Mesenchymal stem cell (in vitro differentiated cells and primary cell): ENCODE data around the gene SMG7.

ENCODE experiments used
- DNase-seq: peaks from one replicate; pipeline ENCODE4 v3.0.0-alpha.2; 2013
- H2AFZ ChIP-seq: one replicate; pipeline ENCODE4 v1.6.1; 2013; ENCODE audit warnings: low read depth, mild to moderate bottlenecking, control low read depth, inconsistent platforms, low read length, moderate library complexity
- H2AK5ac ChIP-seq: 2 replicates; pipeline ENCODE4 v1.6.1; 2013; ENCODE audit warnings: low read length, moderate library complexity, mild to moderate bottlenecking, inconsistent platforms; ENCODE audit not compliant: severe bottlenecking
- H2BK120ac ChIP-seq: one replicate; pipeline ENCODE4 v1.6.1; 2013; ENCODE audit warnings: low read depth, mild to moderate bottlenecking, inconsistent platforms, low read length, moderate library complexity
- H2BK12ac ChIP-seq, 2 experiments: one replicate each; pipeline ENCODE4 v1.6.1; 2013; ENCODE audit warnings: inconsistent platforms in 2 of 2, low read length in 2 of 2, mild to moderate bottlenecking in 2 of 2, moderate library complexity in 2 of 2, control low read depth in 1 of 2
- H2BK15ac ChIP-seq: one replicate; pipeline ENCODE4 v1.6.1; 2013; ENCODE audit warnings: mild to moderate bottlenecking, low read depth, inconsistent platforms; ENCODE audit not compliant: poor library complexity, severe bottlenecking
- H2BK5ac ChIP-seq: 2 replicates; pipeline ENCODE4 v1.6.1; 2013; ENCODE audit warnings: low read depth, mild to moderate bottlenecking, low read length, control low read depth, inconsistent platforms; ENCODE audit not compliant: poor library complexity, severe bottlenecking
- H3K14ac ChIP-seq, 2 experiments: one replicate each; pipeline ENCODE4 v1.6.1; 2013; ENCODE audit warnings: inconsistent platforms in 2 of 2, low read length in 2 of 2, control low read depth in 1 of 2, mild to moderate bottlenecking in 1 of 2, moderate library complexity in 1 of 2
- H3K18ac ChIP-seq, 2 experiments: one replicate each; pipeline ENCODE4 v1.6.1; 2013; ENCODE audit warnings: inconsistent platforms in 2 of 2, low read length in 2 of 2, control low read depth in 1 of 2, low read depth in 1 of 2, mild to moderate bottlenecking in 1 of 2
- H3K23ac ChIP-seq, 2 experiments: one replicate each; pipeline ENCODE4 v1.6.1; 2013; ENCODE audit warnings: inconsistent platforms in 2 of 2, low read length in 2 of 2, mild to moderate bottlenecking in 2 of 2, moderate library complexity in 2 of 2, control low read depth in 1 of 2
- H3K27ac ChIP-seq: 2 replicates; pipeline ENCODE4 v1.5.1; 2013; ENCODE audit warnings: mild to moderate bottlenecking, moderate library complexity, low read length, control low read depth, inconsistent platforms; ENCODE audit not compliant: poor library complexity, severe bottlenecking
- H3K27me3 ChIP-seq, 2 experiments: 2 replicates each; pipeline versions ENCODE4 v1.6.1 to v1.7.0; 2013; ENCODE audit warnings: low read length in 2 of 2, mild to moderate bottlenecking in 2 of 2, moderate library complexity in 2 of 2, control low read depth in 1 of 2, inconsistent platforms in 1 of 2; ENCODE audit not compliant: control insufficient read depth in 1 of 2, insufficient read depth in 1 of 2
- H3K36me3 ChIP-seq, 2 experiments: 2 replicates each; pipeline versions ENCODE4 v1.6.1 to v1.7.0; 2013; ENCODE audit warnings: low read length in 2 of 2, control low read depth in 1 of 2, inconsistent platforms in 1 of 2, low read depth in 1 of 2, mild to moderate bottlenecking in 1 of 2; ENCODE audit not compliant: insufficient read depth in 2 of 2, control insufficient read depth in 1 of 2
- H3K4ac ChIP-seq, 2 experiments: one replicate each; pipeline ENCODE4 v1.6.1; 2013; ENCODE audit warnings: inconsistent platforms in 2 of 2, low read length in 2 of 2, mild to moderate bottlenecking in 2 of 2, moderate library complexity in 2 of 2, control low read depth in 1 of 2, low read depth in 1 of 2
- H3K4me1 ChIP-seq: 2 replicates; pipeline ENCODE4 v1.6.1; 2013; ENCODE audit warnings: low read depth, low read length, control low read depth; ENCODE audit not compliant: control insufficient read depth, insufficient read depth
- H3K4me2 ChIP-seq: 2 replicates; pipeline ENCODE4 v1.6.1; 2013; ENCODE audit warnings: low read length, mild to moderate bottlenecking, inconsistent platforms; ENCODE audit not compliant: poor library complexity, severe bottlenecking
- H3K4me3 ChIP-seq, 2 experiments: 2 replicates each; pipeline versions ENCODE4 v1.5.1 to v1.7.0; 2013; ENCODE audit warnings: low read length in 2 of 2, mild to moderate bottlenecking in 2 of 2, control low read depth in 1 of 2, low read depth in 1 of 2; ENCODE audit not compliant: insufficient read depth in 1 of 2
- H3K79me1 ChIP-seq: replicated peaks from 2 replicates; pipeline ENCODE4 v1.6.1; 2013; ENCODE audit warnings: mild to moderate bottlenecking, control low read depth, low read length, inconsistent platforms; ENCODE audit not compliant: poor library complexity, severe bottlenecking
- H3K9ac ChIP-seq: 2 replicates; pipeline ENCODE4 v1.7.0; 2013; ENCODE audit warnings: mild to moderate bottlenecking, low read length, moderate library complexity
- H3K9me3 ChIP-seq: 2 replicates; pipeline ENCODE4 v1.7.0; 2013; ENCODE audit warnings: mild to moderate bottlenecking, low read length; ENCODE audit not compliant: control insufficient read depth
- H4K8ac ChIP-seq: one replicate; pipeline ENCODE4 v1.6.1; 2013; ENCODE audit warnings: inconsistent platforms, mild to moderate bottlenecking, low read length, moderate library complexity
- H4K91ac ChIP-seq: one replicate; pipeline ENCODE4 v1.6.1; 2013; ENCODE audit warnings: mild to moderate bottlenecking, low read length, inconsistent platforms
- WGBS: methylation state at CpG from one replicate; pipeline ENCODE4 v1.1.7; 2013; ENCODE audit warnings: mixed read lengths; 5-methylcytosine and 5-hydroxymethylcytosine counted together

Gene SMG7

GRCh38 chr1:183466781-183467180, 5.5 kb upstream of the SMG7 start:
- no peak for DNase-seq
- Histone ChIP-seq H3K4ac (no peak overlapping the region), H2BK15ac (no peak overlapping the region), H4K91ac (no peak overlapping the region), H2AFZ (no peak overlapping the region), H3K18ac (no peak overlapping the region), H3K23ac (no peak overlapping the region), H3K27ac (no peak overlapping the region), H2BK12ac (no peak overlapping the region), H3K27me3 (no peaks in the 10 kb centered on the region), H3K36me3 (no peaks in the 10 kb centered on the region), H3K14ac (no peak overlapping the region), H4K8ac (no peak overlapping the region), H2BK120ac (no peak overlapping the region), H2AK5ac (no peak overlapping the region), H3K4me1 (peaks cover 2% of the 10 kb centered on the region), H3K4me3 (no peak overlapping the region), H3K9ac (no peak overlapping the region), H3K9me3 (no peaks in the 10 kb centered on the region), H2BK5ac (no peak overlapping the region), H3K4me2 (no peak overlapping the region), H3K79me1 (no peaks in the 10 kb centered on the region)
- no CpG with 5 or more reads among the region's 2 CpGs for WGBS

DNA sequence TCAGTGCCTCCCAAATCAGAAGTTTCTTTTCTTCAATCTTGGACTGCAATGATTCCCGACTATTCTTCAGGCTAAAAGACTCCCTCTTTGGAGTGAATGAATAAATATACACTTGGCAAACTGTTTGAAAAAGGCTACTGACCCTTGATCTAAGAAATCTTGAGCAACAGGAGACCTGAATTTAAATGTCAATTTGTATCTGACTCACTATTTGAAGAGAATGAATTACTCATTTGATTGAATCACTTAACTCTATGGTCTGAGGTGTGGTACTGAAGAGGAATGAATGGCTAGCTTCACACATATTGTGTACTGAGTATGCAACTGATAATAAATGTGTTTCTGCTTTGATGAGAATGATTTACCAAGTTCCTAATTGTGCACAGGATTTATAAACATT, 4.6 kb upstream of the SMG7 start:
- Histone ChIP-seq H3K4me2 (no peak overlapping the region), H3K18ac (no peak overlapping the region), H3K27me3 (no peaks in the 10 kb centered on the region)

GRCh38 chr1:183470147-183470960, 1.9 kb upstream of the SMG7 start:
- Histone ChIP-seq H3K4me1 (peaks cover 4% of the 10 kb centered on the region), H3K27ac (peak overlapping the region; percentile 97), H3K23ac (no peak overlapping the region), H3K27me3 (no peaks in the 10 kb centered on the region), H3K36me3 (peaks cover 0 to 4% of the 10 kb centered on the region in 2 experiments), H2BK15ac (no peak overlapping the region), H2AFZ (peak overlapping the region; percentile 33), H2BK12ac (no peak overlapping the region), H3K79me1 (peaks cover 3% of the 10 kb centered on the region), H4K8ac (no peak overlapping the region), H2AK5ac (no peak overlapping the region), H3K4me3 (peak overlapping the region; percentile 50 to 87), H3K18ac (peak overlapping the region in 1 of 2 experiments; percentile 1), H4K91ac (no peak overlapping the region), H3K14ac (no peak overlapping the region), H3K4me2 (peak overlapping the region; percentile 95), H2BK120ac (no peak overlapping the region), H3K9me3 (no peaks in the 10 kb centered on the region), H3K4ac (no peak overlapping the region), H3K9ac (peak overlapping the region; percentile 99), H2BK5ac (no peak overlapping the region)
- 5% methylated on average over 24 of the region's 26 CpGs for WGBS
- peak; percentile 83 for DNase-seq

More for the DNA sequence above, 4.6 kb upstream of the SMG7 start:
- Histone ChIP-seq H2AK5ac (no peak overlapping the region), H4K91ac (no peak overlapping the region), H3K36me3 (no peaks in the 10 kb centered on the region), H2BK15ac (no peak overlapping the region), H3K79me1 (no peaks in the 10 kb centered on the region), H3K4ac (no peak overlapping the region), H3K27ac (no peak overlapping the region), H3K23ac (no peak overlapping the region), H3K9me3 (no peaks in the 10 kb centered on the region), H2AFZ (no peak overlapping the region), H3K9ac (no peak overlapping the region), H2BK120ac (no peak overlapping the region), H4K8ac (no peak overlapping the region), H3K4me1 (peaks cover 2% of the 10 kb centered on the region), H2BK5ac (no peak overlapping the region), H3K14ac (no peak overlapping the region), H3K4me3 (no peak overlapping the region), H2BK12ac (no peak overlapping the region)
- no CpG with 5 or more reads among the region's 1 CpG for WGBS
- DNase-seq, result no peak

GRCh38 chr1:183470961-183471742, 1.1 kb upstream of the SMG7 start:
- 0% methylated on average over 43 of the region's 47 CpGs for WGBS
- H2AFZ ChIP-seq, result peak overlapping the region; percentile 33

More at GRCh38 chr1:183470961-183471742, 1.1 kb upstream of the SMG7 start:
- Histone ChIP-seq H4K8ac (peak overlapping the region; percentile 56), H3K27me3 (no peaks in the 10 kb centered on the region), H3K9me3 (no peaks in the 10 kb centered on the region), H3K36me3 (peaks cover 0 to 4% of the 10 kb centered on the region in 2 experiments), H2BK15ac (peak overlapping the region; percentile 73), H4K91ac (peak overlapping the region; percentile 8), H2AK5ac (no peak overlapping the region), H3K4me1 (peaks cover 4% of the 10 kb centered on the region), H3K23ac (no peak overlapping the region), H2BK120ac (no peak overlapping the region), H3K4ac (peak overlapping the region in 1 of 2 experiments; percentile 5), H3K18ac (peak overlapping the region; percentile 1 to 14), H3K4me2 (peak overlapping the region; percentile 76), H3K27ac (peak overlapping the region; percentile 97), H3K4me3 (peak overlapping the region; percentile 87 to 100), H2BK5ac (no peak overlapping the region), H3K79me1 (peaks cover 5% of the 10 kb centered on the region), H3K14ac (no peak overlapping the region), H2BK12ac (peak overlapping the region in 1 of 2 experiments; percentile 30), H3K9ac (peak overlapping the region; percentile 99)
- peak; percentile 93 for DNase-seq
